Stimulated activated CD8-positive, alpha-beta memory T cell treated with anti-CD3 and anti-CD28 coated beads, Interleukin-15, amount 100 ng/mL, for 1 hour (primary cell): ENCODE results near the gene COL26A1.
A peak's percentile ranks its signal among the peaks of the same experiment; 100 is the strongest.
"Not testable (repeated sequence)": the region's sequence is repeated elsewhere in the genome, so short reads cannot be mapped to it uniquely, and the experiment has no call there.

Experiments
- DNase-seq: peaks from one replicate; pipeline ENCODE4 v3.0.0-alpha.2; 2020; ENCODE audit warnings: low read depth

Gene COL26A1

GRCh38 chr7:101362334-101363195 is at the start of gene COL26A1:
COL26A1 (plus strand) TSS chr7:101362875; CDS start chr7:101363033, 158 bp downstream.
- no peak for DNase-seq

GRCh38 chr7:101315336-101315735 is 47.3 kb upstream of the COL26A1 start:
- peak; percentile 34 for DNase-seq

- DNase-seq = no peak
Observed at GRCh38 chr7:101319401-101319800, 43.3 kb upstream of the COL26A1 start.

DNA sequence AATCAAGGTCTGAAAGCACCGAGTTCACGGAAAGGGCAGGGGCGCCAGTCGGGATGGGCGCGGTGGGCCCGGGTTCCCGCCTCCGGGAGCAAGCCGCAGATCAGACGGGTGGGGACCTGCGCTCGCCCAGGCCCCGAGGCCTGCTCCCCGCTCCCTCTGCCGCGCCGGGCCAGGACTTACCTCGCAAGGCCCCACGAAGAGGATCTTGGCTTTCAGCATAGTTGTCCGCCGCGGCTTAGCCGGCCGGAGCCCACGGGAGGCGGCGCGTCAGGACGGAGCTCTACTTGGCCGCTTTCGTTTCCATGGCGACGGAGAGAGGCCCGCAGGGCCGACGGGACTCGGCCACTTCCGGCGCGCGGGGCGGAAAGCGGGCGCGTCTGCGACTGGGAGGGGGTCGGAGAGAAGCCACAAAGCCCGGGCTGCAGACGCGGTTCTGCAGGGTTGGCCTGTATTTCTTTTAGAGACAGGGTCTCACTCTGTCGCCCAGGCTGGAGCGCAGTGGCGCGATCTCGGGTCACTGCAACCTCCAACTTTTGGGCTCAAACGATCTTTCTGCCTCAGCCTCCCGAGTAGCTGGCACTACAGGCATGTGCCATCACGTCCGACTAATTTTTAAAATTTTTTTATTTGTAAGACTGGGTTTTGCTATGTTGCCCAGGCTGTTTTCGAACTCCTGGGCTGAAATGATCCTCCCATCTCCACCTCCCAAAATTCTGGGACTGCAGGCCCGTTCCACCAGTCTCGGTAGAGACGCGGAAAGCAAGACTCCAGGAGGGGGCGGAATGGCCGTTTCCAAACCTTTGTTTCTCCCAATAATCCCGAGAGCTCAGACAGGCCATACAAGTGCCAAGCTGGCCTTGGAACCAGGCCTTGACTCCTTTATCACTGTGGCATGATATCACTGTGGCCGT is 40.9 kb upstream of the COL26A1 start, which contains the start of gene IFT22:
IFT22 (minus strand) TSS at position 322 of the 911 bp plus-strand sequence; CDS start at position 219, 103 bp downstream.
- peak; percentile 68 for DNase-seq

- DNase-seq = no peak
Observed at GRCh38 chr7:101328159-101328558, 34.5 kb upstream of the COL26A1 start.

GRCh38 chr7:101330011-101330484 is 32.6 kb upstream of the COL26A1 start:
- DNase-seq = no peak

- DNase-seq = no peak
Observed at GRCh38 chr7:101332026-101332425, 30.6 kb upstream of the COL26A1 start.

DNA sequence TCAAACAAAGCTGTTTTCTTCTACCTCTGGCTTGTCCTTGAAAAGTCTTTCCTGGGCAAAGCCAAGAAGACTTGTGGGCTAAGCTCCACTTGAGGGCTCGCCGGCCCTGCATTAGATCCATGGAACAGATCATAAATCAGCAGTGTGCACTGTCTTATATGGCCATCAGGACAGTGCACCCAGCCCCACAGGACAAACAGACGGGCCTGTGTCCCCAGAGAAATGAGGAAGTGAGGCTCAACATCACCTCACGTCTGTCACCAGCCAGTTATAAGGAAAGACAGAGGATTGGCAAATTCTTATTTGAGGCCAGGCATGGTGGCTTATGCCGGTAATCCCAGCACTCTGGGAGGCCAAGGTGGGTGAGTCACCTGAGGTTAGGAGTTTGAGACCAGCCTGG is 28.8 kb upstream of the COL26A1 start:
- DNase-seq = no peak

DNA sequence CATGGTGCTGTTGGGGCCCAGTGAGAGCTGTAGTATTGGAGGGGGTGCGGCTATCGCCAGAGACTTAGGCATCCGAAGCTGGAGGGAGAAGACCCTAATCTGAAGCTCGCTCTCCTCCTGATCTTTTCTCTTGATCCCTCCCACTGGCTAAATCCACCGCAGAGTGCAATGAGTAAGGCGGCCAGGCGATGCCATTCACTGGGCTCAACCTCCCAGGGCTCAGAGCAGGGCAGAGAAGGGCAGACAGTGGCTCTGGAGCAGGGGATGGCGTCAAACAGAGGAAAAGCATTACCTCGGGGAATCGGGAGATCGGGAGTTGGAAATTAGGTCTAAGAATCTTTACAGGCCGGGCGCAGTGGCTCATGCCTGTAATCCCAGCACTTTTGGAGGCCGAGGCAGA is 22.3 kb upstream of the COL26A1 start:
- no peak for DNase-seq

DNA sequence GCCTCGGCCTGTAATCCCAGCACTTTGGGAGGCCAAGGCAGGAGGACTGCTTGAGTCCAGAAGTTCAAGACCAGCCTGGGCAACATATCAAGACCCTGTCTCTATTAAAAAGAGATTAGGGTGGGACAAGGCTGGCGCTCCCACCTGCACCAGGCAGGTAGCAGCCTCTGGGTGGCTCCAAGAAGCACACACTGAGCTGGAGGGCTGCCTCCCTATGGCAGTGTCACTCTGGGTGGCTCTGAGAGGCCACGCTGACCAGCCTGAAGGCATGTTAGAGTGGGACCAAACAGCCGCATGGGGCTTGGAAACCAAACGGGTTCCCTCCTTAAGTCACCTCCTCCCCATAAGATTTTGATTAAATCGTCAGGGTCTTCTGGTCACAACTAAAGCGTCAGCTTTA is 19.8 kb upstream of the COL26A1 start:
- DNase-seq = no peak

DNA sequence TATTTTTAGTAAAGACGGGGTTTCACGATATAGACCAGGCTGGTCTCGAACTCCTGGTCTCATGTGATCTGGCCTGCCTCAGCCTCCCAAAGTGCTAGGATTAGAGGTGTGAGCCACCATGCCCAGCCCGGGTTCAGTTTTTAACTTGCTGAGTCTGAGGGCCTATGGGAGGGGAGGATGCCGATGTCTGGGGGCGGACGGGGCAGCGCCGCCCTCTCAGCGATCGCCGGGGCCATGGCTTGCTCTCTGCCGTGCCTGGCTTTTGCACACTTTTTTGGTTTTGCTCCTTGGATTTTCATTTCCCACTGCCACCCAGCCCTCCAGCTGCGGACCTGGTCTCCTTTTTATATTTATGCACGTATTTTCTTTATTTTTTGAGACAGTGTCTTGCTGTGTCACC is 15.2 kb upstream of the COL26A1 start:
- no peak for DNase-seq

- DNase-seq = not testable (repeated sequence)
Observed at GRCh38 chr7:101348456-101349067, 14.1 kb upstream of the COL26A1 start.

GRCh38 chr7:101349300-101349699 is 13.4 kb upstream of the COL26A1 start:
- DNase-seq = not testable (repeated sequence)

DNA sequence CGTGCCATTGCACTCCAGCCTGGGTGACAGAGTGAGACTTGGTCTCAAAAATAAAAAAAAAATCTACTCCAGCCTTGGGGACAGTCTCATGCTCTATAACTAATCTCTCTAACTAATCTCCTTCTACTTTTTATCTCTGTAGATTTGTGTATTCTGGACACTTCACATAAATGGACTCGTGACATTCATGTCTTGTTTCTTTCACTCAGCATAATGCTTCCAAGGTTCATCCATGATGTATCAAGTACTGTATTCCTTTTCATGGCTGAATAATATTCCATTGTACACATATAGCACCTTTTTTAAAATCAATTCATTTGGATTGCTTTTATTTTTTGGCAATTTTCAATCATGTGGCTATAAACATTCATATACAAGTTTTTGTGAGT is 9.8 kb upstream of the COL26A1 start:
- no peak for DNase-seq

DNA sequence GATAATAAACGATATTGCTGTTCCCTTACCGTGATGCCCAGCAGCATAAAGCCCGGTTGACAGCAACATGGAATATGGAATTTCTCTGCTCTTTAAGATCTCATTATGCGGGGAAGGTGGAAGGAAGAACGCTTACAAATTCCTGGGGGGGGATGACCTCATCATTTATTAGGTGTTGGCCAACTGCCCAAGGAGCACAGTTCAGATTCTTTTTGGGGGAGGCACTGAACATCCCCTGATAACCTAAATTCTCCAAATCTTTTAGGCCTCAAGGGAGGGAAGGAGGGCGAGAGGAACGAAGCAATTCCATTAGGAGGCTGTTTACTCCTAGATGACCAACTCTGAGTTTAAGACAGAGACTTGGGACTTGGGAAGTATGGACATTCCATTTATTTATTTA is 5.2 kb upstream of the COL26A1 start:
- no peak for DNase-seq

DNA sequence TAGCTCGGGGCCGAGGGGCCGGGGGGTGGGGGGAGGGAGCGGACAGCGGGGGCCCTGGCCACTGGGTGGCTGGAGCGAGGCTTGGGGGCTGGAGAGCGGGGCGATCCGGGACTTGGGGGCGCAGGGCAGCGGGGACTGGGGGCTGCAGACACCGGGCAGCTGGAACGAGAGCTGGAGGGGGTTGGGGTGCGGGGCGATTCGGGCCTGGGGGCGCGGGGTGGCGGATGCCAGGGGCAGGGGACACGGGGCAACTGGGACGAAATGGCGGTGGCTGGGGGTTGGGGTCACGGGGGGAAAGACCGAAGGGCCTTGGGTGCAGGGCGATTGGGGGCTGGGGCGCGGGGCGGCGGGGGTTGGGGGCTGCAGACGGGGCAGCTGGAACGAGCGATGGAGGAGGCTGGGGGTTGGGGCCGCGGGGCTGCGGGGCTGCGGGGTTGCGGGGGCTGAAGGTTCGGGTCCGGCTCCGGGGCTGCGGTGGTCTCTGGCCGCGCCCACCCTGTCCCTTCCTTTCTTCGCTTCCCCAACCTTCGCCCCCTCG is 590 bp downstream of the COL26A1 start:
- DNase-seq = no peak

DNA sequence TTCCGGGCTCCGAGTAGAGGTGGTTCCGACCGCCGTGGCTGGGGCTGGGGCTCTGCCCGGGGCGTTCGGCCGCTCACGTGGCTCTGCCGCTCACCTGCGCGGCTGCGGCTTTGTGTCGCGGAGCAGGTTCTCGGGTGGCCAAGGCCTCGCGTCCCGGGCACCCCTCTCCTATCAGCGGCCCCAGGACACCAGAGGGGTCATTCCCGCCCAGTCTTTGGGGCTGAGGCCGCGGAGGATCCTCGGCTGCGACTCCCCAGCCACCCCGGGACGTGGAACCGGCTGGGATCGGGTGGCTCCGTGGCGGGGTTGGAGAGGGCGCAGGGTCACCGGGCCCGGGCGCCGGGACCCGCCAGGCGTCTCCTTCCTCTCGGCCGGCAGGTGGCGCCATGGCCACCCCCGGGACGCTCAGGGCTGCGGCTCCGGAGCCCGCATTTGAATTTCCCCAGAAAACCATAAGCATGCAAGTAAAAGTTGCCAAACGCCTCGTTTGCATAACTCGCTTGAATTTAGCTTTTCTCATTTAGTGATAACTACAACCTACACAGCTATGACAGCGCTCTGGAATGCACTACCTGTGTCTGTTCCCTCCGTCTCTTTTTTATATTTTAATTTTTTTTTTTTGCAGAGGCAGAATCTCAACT is 1.2 kb downstream of the COL26A1 start:
- DNase-seq = peak; percentile 35

- no peak for DNase-seq
Observed at GRCh38 chr7:101365956-101366355, 3.3 kb downstream of the COL26A1 start.

GRCh38 chr7:101367676-101368075 is 5.0 kb downstream of the COL26A1 start:
- DNase-seq = no peak

- no peak for DNase-seq
Observed at GRCh38 chr7:101368422-101369165, 5.9 kb downstream of the COL26A1 start.

DNA sequence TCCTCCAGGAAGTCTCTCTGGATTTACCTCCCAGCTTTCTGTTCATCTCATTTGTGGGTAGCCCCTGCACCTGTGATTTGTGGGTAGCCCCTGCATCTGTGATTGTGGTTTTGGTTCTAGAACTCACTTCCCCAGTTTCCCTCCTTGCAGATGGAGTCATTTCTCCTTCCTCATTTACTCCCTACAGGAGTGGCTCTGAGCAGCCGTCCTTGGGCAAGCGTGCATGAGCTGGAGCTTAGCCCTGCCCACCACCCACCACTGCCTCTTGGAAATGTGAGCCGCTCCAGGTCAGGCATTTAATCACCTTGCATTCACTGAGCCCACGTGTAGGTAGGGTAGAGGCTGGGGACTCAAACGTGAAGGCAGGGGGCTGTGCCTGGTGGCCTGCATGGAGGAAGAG is 8.2 kb downstream of the COL26A1 start:
- no peak for DNase-seq
